ENCODE measurements around the gene KIAA1755.

KIAA1755 gene

GRCh38 chr20:38212806-38213606, 47.5 kb downstream of the KIAA1755 start:
- Histone ChIP-seq H3K27me3 (ENCODE audit: low read depth, low read length) (peaks cover 4% of the 10 kb centered on the region; the same call in 1 of the 2 replicates), H3K79me2 (ENCODE audit: low read length) (no peaks in the 10 kb centered on the region), H3K9me3 (ENCODE audit: insufficient read depth, low read length) (no peaks in the 10 kb centered on the region), H3K9ac (ENCODE audit: low read length) (no peak overlapping the region), H3K4me1 (ENCODE audit: low read length) (no peaks in the 10 kb centered on the region), H2AFZ (ENCODE audit: low read depth, low read length) (no peak overlapping the region), H4K20me1 (ENCODE audit: insufficient read depth, low read length) (no peaks in the 10 kb centered on the region), H3K36me3 (replicated peaks; ENCODE audit: low read depth, low read length) (no peaks in the 10 kb centered on the region), H3K4me3 (ENCODE audit: low read length) (no peak overlapping the region), H3K27ac (ENCODE audit: low read length) (no peak overlapping the region), H3K4me2 (ENCODE audit: low read length) (no peak overlapping the region)
- TF ChIP-seq CTCF (IDR thresholded peaks at IDR 0.05; ENCODE audit: low read depth, low read length) (no peak), EZH2phosphoT487 (IDR thresholded peaks at IDR 0.05; ENCODE audit: low read depth) (no peak)

GRCh38 chr20:38211200-38212097, 49.1 kb downstream of the KIAA1755 start:
- Histone ChIP-seq H3K36me3 (replicated peaks; ENCODE audit: low read depth, low read length) (no peaks in the 10 kb centered on the region), H3K4me3 (ENCODE audit: low read length) (no peak overlapping the region), H3K27ac (ENCODE audit: low read length) (no peak overlapping the region), H3K27me3 (ENCODE audit: low read depth, low read length) (peaks cover 11% of the 10 kb centered on the region; the same call in 1 of the 2 replicates), H3K79me2 (ENCODE audit: low read length) (no peaks in the 10 kb centered on the region), H3K9me3 (ENCODE audit: insufficient read depth, low read length) (no peaks in the 10 kb centered on the region), H4K20me1 (ENCODE audit: insufficient read depth, low read length) (no peaks in the 10 kb centered on the region), H2AFZ (ENCODE audit: low read depth, low read length) (no peak overlapping the region), H3K4me2 (ENCODE audit: low read length) (no peak overlapping the region), H3K4me1 (ENCODE audit: low read length) (no peaks in the 10 kb centered on the region), H3K9ac (ENCODE audit: low read length) (no peak overlapping the region)
- TF ChIP-seq EZH2phosphoT487 (IDR thresholded peaks at IDR 0.05; ENCODE audit: low read depth): no peak
- TF ChIP-seq CTCF (IDR thresholded peaks at IDR 0.05; ENCODE audit: low read depth, low read length): no peak

- H3K4me3 ChIP-seq (ENCODE audit: low read length): no peak overlapping the region
- H3K9me3 ChIP-seq (ENCODE audit: insufficient read depth, low read length): no peaks in the 10 kb centered on the region
- H3K27ac ChIP-seq (ENCODE audit: low read length): no peak overlapping the region
- H3K4me1 ChIP-seq (ENCODE audit: low read length): no peaks in the 10 kb centered on the region
- TF ChIP-seq CTCF (IDR thresholded peaks at IDR 0.05; ENCODE audit: low read depth, low read length) (no peak), EZH2phosphoT487 (IDR thresholded peaks at IDR 0.05; ENCODE audit: low read depth) (no peak)
- no peak overlapping the region for H3K4me2 ChIP-seq (ENCODE audit: low read length)
- H3K9ac ChIP-seq (ENCODE audit: low read length): no peak overlapping the region
- H3K36me3 ChIP-seq (replicated peaks; ENCODE audit: low read depth, low read length): no peaks in the 10 kb centered on the region
- no peaks in the 10 kb centered on the region for H3K79me2 ChIP-seq (ENCODE audit: low read length)
- H4K20me1 ChIP-seq (ENCODE audit: insufficient read depth, low read length): no peaks in the 10 kb centered on the region
- no peak overlapping the region for H2AFZ ChIP-seq (ENCODE audit: low read depth, low read length)
- H3K27me3 ChIP-seq (ENCODE audit: low read depth, low read length): peaks cover 11% of the 10 kb centered on the region; the same call in 1 of the 2 replicates
Measured at GRCh38 chr20:38210741-38211140, 49.8 kb downstream of the KIAA1755 start.
